AG09319 (cell line): ENCODE results near the gene OPCML.

Experiments
- DNase-seq: peaks from one replicate; pipeline ENCODE4 v3.0.0-alpha.2; 2010; ENCODE audit warnings: low read depth; ENCODE audit errors: extremely low read depth
- TF ChIP-seq, protein P1 (sequence below): IDR thresholded peaks from 2 replicates; pipeline ENCODE4 v1.5.1; 2011; ENCODE audit warnings: low read depth, mild to moderate bottlenecking, inconsistent platforms, low read length, moderate library complexity

The OPCML gene

DNA sequence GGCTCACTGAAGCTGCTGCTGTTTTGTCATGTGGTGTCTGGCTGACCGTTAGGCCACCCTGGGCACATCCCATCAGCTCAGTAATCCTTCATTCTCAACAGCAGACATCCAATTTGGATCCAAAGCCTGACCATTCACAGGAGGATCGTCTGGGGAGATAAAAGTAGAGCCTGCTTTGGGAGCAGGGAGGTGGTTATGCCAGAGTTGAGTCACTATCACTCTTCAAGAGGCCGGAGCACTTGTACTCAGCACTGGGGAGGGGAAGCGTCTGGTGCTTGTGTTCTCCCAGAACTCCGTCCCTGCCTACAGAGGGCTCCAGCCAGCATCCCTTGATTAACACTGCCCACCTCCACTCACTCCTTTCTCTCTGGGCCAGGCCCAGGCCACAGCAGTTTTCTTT is 382.6 kb downstream of the OPCML start:
- DNase-seq = no peak
- TF ChIP-seq, protein P1, sequence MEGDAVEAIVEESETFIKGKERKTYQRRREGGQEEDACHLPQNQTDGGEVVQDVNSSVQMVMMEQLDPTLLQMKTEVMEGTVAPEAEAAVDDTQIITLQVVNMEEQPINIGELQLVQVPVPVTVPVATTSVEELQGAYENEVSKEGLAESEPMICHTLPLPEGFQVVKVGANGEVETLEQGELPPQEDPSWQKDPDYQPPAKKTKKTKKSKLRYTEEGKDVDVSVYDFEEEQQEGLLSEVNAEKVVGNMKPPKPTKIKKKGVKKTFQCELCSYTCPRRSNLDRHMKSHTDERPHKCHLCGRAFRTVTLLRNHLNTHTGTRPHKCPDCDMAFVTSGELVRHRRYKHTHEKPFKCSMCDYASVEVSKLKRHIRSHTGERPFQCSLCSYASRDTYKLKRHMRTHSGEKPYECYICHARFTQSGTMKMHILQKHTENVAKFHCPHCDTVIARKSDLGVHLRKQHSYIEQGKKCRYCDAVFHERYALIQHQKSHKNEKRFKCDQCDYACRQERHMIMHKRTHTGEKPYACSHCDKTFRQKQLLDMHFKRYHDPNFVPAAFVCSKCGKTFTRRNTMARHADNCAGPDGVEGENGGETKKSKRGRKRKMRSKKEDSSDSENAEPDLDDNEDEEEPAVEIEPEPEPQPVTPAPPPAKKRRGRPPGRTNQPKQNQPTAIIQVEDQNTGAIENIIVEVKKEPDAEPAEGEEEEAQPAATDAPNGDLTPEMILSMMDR = no peak

DNA sequence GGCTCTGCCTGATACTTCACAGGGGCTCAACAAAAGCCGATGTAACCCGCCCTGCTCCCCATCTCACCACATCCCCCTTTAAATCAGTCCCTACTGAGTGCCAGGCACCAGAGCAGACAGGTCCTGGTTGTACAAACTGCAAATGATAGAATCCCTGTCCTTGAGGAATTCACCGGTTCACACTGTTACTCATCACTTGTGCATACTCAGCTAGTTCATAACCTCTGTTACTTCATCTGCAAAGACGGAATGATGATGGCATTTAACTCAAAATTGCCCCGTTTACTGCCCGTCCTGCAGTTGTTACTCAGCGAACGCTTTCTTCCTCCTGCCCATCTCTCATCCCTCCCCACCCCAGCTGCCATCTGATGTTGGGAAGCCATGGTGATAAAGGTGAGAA is 384.7 kb downstream of the OPCML start:
- TF ChIP-seq, protein P1 = no peak
- no peak for DNase-seq

DNA sequence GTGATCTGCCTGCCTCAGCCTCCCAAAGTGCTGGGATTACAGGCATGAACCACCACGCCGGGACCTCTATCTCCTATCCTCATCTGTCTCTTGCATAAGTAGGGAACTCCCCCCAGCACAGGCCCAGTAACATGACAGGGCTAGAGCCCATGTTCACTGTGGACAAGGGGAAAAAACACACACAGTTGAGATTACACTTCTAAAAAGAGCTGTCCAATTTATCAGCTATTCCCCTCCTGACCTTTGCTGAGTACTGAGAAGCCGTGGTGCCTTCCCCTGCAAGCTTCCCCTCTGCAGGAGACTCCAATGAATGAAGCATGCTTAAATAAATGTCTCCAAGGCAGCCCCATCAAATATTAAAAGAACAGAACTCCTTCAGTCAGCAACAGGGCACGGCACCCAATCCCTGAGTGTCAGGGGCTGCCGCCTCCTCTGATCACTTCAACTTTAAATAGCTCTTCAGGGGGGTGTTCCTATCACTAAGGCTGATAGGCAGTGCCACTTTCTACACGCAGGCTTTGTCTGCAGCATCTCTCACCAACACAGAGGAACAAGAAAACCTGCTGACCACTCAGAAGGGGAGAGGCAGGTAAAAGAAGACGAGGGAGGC is 385.5 kb downstream of the OPCML start:
- no peak for DNase-seq
- TF ChIP-seq, protein P1 = no peak

DNA sequence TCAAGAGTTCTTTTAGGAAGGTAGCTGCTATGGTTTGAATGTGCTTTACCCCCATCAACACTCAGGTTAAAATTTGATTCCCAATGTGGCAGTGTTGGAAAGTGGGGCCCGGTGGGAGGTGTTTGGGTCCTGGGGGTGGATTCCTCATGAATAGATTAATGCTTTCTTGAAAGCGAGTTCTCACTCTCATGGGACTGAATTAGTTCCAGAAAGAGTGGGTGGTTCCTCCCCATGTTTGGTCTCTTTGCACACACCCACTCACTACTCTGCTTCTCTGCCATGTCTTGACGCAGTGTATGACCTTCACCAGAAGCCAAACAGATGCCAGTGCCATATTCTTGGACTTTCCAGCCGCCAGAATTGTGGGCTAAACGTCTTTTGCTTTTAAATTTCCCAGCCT is 394.4 kb downstream of the OPCML start:
- no peak for DNase-seq
- TF ChIP-seq, protein P1 = no peak

DNA sequence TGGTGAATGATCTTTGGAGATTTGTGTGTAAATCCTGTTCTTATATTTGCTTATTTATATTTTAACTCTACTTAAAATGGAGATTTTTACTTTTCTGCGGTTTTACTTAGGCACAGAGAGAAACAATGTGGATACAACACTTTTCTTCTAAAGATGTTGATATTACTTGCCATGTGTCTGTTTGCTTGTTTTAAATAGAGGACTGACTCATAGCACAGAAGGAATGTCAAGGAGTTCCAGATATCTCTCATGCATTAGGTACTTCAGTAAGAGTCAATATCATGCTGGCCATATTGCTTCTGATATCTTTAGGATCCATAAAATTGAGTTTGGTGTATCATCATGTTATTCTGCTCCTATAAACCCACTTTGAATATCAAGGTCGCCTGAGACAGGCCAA is 395.0 kb downstream of the OPCML start:
- DNase-seq = no peak
- TF ChIP-seq, protein P1 = no peak

DNA sequence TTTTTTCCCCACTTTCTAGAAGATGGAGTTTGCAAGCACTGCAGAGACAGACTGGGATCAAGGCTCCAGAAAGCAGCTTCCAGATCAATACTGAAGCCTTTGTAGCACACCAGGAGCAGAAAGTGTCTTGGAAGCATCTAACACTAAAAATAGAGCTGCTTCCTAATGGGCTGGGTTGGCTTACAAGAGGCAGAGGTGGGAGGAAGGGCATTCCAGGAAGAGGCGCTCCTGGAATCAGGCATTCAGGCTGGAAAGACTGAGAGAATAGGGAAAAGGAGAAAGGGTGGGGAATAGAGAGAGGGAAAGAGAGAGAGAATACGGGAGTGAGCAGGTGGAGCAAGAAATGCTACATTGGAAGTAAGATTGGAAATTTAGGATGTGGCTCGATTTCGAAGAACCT is 395.9 kb downstream of the OPCML start:
- TF ChIP-seq, protein P1 = no peak
- DNase-seq = no peak

DNA sequence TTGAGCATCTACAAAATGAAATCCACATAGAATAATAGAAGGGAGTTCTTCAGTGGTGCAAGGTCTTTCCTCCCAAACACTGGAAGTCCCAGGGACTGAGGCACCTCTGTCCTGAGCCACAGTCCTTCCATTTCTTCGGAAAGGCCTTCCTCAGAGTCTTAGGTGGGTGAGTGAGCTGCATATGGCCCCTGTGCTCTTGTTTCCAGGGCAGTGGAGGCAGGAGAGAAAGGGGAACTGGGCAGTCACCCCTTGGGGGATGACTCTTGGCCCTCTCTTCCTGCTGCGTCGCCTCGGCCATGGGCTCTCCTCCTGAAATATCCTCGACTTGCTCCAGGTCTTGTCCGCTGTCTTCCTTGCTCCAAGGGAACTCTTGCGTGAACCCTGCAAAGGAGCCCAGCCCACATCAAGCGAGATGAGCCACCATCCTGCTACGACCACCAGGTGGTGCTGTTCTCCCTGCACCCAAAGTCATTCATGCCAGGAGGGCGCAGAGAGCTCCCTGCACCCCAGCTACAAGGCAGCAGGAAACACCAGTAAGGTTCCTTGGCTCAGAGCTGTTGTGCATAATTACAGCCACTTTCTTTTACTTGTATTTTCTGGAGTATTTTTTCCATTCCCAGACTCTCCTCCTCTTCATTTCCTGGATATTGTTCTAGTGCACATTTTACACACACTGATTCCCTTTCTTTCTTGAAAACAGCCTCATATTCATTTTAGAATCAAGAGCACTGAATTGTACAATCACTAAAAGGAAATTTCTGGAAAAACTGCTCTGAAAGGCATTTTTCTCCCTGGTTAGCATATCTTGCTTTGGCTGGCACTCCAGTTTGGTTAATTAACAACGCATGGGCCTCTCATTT is 397.8 kb downstream of the OPCML start:
- DNase-seq = no peak
- TF ChIP-seq, protein P1 = peak; percentile 43
